Raji (cell line): ENCODE measurements around the gene DDRGK1.

Experiments
- POLR2A ChIP-seq: IDR thresholded peaks from 2 replicates; pipeline ENCODE4 v1.6.1; 2011; ENCODE audit warnings: low read depth, low read length, control low read depth; ENCODE audit not compliant: insufficient read depth

The DDRGK1 gene

GRCh38 chr20:3166913-3167342 is 37.6 kb downstream of the DDRGK1 start:
- TF ChIP-seq POLR2A = no peak

GRCh38 chr20:3166338-3166912 is 38.1 kb downstream of the DDRGK1 start:
- no peak for TF ChIP-seq POLR2A

GRCh38 chr20:3165473-3166337 is 38.8 kb downstream of the DDRGK1 start:
- TF ChIP-seq POLR2A = no peak

- no peak for TF ChIP-seq POLR2A
Observed at GRCh38 chr20:3164763-3165410, 39.6 kb downstream of the DDRGK1 start.

GRCh38 chr20:3164043-3164762 is 40.3 kb downstream of the DDRGK1 start:
- no peak for TF ChIP-seq POLR2A

- TF ChIP-seq POLR2A = no peak
Observed at GRCh38 chr20:3163099-3164042, 41.1 kb downstream of the DDRGK1 start.

- no peak for TF ChIP-seq POLR2A
Observed at GRCh38 chr20:3162080-3162611, 42.3 kb downstream of the DDRGK1 start.

- no peak for TF ChIP-seq POLR2A
Observed at GRCh38 chr20:3161316-3162079, 43.0 kb downstream of the DDRGK1 start.

- TF ChIP-seq POLR2A = no peak
Observed at GRCh38 chr20:3160418-3160817, 44.1 kb downstream of the DDRGK1 start.

- TF ChIP-seq POLR2A = no peak
Observed at GRCh38 chr20:3158968-3159431, 45.5 kb downstream of the DDRGK1 start.

GRCh38 chr20:3157817-3158216 is 46.7 kb downstream of the DDRGK1 start:
- no peak for TF ChIP-seq POLR2A

- no peak for TF ChIP-seq POLR2A
Observed at GRCh38 chr20:3156811-3157619, 47.5 kb downstream of the DDRGK1 start.
